IPS-20b (cell line): ENCODE data around the gene SDK1.

Experiments used
- H3K27ac ChIP-seq: one replicate; pipeline ENCODE4 v1.5.1; 2013; ENCODE audit warnings: low read length
- H3K27me3 ChIP-seq: 2 replicates; pipeline ENCODE4 v1.6.1; 2013; ENCODE audit warnings: mild to moderate bottlenecking, low read length, inconsistent platforms; ENCODE audit not compliant: insufficient read depth
- H3K36me3 ChIP-seq: 2 replicates; pipeline ENCODE4 v1.6.1; 2013; ENCODE audit warnings: low read depth, mild to moderate bottlenecking, inconsistent platforms, low read length, moderate library complexity; ENCODE audit not compliant: insufficient read depth
- H3K4me1 ChIP-seq: 2 replicates; pipeline ENCODE4 v1.6.1; 2013; ENCODE audit warnings: mild to moderate bottlenecking, control low read depth, inconsistent platforms, low read length, moderate library complexity; ENCODE audit not compliant: insufficient read depth
- H3K4me3 ChIP-seq: 2 replicates; pipeline ENCODE4 v1.5.1; 2013; ENCODE audit warnings: mild to moderate bottlenecking, low read length, inconsistent platforms
- H3K9ac ChIP-seq: 2 replicates; pipeline ENCODE4 v1.6.1; 2013; ENCODE audit warnings: low read depth, mild to moderate bottlenecking, inconsistent platforms, low read length, moderate library complexity
- H3K9me3 ChIP-seq: 2 replicates; pipeline ENCODE4 v1.6.1; 2013; ENCODE audit warnings: mild to moderate bottlenecking, low read depth, low read length, inconsistent platforms; ENCODE audit not compliant: insufficient read depth

The SDK1 gene

DNA sequence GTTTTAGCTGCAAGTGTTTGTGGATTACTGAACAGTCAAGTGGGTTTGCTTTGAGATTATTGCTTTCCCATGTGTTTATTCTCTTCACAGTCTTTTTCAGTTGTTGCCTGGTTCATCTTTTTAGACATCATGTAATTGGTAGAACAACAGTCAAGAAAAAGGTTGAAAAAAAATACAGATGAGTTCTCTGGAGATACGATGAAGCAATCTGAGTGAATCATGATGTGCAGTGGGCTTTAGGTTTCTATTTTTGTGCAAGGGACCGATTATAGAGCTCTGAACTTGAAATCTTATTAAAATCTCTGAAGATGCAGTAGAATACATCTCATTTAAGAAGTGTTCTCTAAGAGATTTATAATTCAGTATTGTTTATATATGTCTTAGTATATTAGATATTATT lies 145.7 kb downstream of the SDK1 start:
- no peak overlapping the region for H3K9ac ChIP-seq
- no peak overlapping the region for H3K4me3 ChIP-seq
- H3K9me3 ChIP-seq, result 0 out of 2 replicates have a peak, but pooled peaks cover 5% of the 10 kb centered on the region
- no peaks in the 10 kb centered on the region for H3K27me3 ChIP-seq
- no peak overlapping the region for H3K27ac ChIP-seq
- H3K36me3 ChIP-seq, result no peaks in the 10 kb centered on the region
- peaks cover 6% of the 10 kb centered on the region for H3K4me1 ChIP-seq

DNA sequence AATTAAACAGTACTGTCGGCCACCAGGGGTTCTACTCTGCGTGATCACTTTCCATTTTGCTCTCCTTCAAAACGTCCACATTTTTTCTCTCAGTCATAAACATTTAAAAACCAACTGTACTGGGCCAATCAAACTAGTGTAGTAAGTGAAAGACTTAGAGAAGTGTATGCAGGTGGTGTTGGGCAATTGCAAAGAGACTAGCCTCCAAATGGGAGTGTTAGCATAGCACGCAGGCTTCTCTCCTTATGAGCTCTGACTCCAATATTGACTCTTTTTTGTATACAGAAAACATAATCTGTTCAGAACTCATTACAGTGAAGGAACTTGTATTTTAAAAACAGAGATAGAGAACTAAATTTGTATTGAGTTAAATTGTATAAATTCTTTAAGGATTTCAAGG lies 150.6 kb downstream of the SDK1 start:
- no peak overlapping the region for H3K4me3 ChIP-seq
- no peaks in the 10 kb centered on the region for H3K9me3 ChIP-seq
- peaks cover 9% of the 10 kb centered on the region for H3K4me1 ChIP-seq
- no peaks in the 10 kb centered on the region for H3K27me3 ChIP-seq
- H3K9ac ChIP-seq, result no peak overlapping the region
- no peak overlapping the region for H3K27ac ChIP-seq
- H3K36me3 ChIP-seq, result no peaks in the 10 kb centered on the region

DNA sequence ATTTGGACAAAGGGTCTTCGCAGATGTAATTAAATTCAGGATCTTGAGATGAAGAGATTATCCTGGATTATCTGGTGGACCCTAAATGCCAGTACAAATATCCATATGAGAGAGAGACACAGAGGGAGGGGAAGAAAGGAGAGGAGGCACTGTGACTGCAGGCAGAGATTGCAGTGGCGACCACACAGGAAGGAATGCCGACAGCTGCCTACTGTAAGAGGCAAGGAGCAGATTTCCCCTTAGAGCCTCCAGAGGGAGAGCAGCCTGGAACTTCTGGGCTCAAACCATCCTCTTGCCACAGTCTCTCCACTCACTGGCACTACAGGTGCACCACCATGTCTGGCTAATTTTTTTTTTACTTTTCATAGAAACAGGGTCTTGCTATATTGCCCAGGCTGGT lies 152.3 kb downstream of the SDK1 start:
- no peaks in the 10 kb centered on the region for H3K36me3 ChIP-seq
- H3K9me3 ChIP-seq, result no peaks in the 10 kb centered on the region
- H3K27me3 ChIP-seq, result no peaks in the 10 kb centered on the region

DNA sequence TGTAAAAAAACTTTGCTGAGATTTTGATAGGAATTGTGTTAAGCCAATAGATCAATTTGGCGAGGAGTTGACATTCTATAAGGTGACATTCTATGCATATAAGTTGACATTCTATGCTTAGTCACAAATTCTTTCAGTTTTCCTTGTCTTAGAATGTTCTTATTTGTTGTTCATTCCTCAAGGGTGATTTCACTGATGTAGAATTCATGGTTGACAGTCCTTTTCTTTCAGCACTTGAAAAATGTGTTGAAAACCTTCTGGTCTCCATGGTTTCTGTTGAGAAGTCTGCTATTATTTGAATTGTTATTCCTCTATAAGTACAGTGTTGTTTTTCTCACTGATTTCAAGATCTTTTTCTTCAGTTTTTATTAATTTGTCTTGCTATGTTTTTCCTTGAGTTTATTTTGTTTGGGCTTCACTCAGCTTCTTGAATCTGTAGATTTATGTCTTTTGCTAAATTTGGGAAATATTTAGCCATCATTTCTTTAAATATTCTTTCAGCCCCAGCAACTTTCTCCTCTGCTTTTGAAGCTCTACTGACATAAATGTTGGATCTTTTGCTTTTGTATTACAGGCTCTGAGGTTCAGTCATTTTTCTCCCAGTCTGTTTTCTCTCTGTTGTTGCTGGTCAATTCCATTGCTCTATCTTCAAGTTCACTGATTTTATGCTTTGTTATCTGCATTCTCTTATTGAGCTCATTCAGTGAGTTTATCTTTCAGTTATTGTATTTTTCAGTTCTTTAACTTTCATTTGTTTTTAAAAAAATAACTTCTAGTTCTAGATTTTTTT lies 154.9 kb downstream of the SDK1 start:
- H3K9me3 ChIP-seq, result no peaks in the 10 kb centered on the region
- no peaks in the 10 kb centered on the region for H3K27me3 ChIP-seq
- H3K4me3 ChIP-seq, result no peak overlapping the region
- H3K4me1 ChIP-seq, result peaks cover 6% of the 10 kb centered on the region; the same call in 1 of the 2 replicates
- H3K27ac ChIP-seq, result no peak overlapping the region
- H3K36me3 ChIP-seq, result no peaks in the 10 kb centered on the region
- no peak overlapping the region for H3K9ac ChIP-seq

More for the DNA sequence above, 152.3 kb downstream of the SDK1 start:
- Histone ChIP-seq H3K4me3 (no peak overlapping the region), H3K4me1 (peaks cover 13% of the 10 kb centered on the region), H3K27ac (no peak overlapping the region), H3K9ac (no peak overlapping the region)

DNA sequence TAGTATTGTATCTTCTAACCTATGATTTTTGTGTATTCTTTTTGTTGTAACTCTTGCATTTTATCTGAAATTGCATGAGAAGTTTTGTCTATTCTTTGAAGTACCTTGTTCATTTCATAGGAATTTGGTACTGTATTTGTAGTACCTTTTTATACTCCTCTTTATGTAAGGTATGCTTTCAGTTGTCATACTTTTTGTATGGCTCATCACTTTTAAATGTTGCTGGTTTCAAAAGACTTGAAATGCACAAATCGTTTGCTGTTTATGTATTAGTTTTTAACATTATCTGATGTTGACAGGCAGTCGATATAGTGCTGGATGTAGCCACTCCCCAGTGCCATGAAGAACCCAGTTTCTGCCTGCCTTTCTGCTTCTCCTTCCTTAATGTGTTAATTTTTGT lies 158.1 kb downstream of the SDK1 start:
- H3K9me3 ChIP-seq, result no peaks in the 10 kb centered on the region
- H3K9ac ChIP-seq, result no peak overlapping the region
- no peak overlapping the region for H3K4me3 ChIP-seq
- no peaks in the 10 kb centered on the region for H3K36me3 ChIP-seq
- no peaks in the 10 kb centered on the region for H3K27me3 ChIP-seq
- no peak overlapping the region for H3K27ac ChIP-seq
- H3K4me1 ChIP-seq, result peaks cover 6% of the 10 kb centered on the region; the same call in 1 of the 2 replicates

DNA sequence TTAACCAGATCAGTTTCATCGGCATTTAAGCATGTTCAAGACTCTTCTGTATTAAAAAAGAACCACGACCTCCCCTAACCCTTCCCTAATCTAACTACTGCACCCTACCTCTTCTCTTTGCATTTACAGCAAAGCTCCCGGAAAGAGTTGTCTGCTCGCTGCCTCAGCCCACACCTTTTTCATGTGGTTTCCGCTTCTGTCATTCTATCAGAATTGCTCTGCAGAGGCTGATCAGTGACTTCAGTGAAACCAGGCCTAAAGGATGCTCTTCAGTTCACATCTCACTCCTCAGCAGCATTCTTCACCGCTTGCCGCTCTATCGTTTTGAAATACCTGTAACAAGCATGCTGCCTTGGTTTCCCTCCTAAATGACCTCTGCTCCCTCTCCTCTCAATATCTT lies 160.9 kb downstream of the SDK1 start:
- no peaks in the 10 kb centered on the region for H3K9me3 ChIP-seq
- H3K4me1 ChIP-seq, result peaks cover 2% of the 10 kb centered on the region; the same call in 1 of the 2 replicates
- H3K36me3 ChIP-seq, result no peaks in the 10 kb centered on the region
- H3K9ac ChIP-seq, result no peak overlapping the region
- no peak overlapping the region for H3K4me3 ChIP-seq
- H3K27ac ChIP-seq, result no peak overlapping the region
- no peaks in the 10 kb centered on the region for H3K27me3 ChIP-seq

DNA sequence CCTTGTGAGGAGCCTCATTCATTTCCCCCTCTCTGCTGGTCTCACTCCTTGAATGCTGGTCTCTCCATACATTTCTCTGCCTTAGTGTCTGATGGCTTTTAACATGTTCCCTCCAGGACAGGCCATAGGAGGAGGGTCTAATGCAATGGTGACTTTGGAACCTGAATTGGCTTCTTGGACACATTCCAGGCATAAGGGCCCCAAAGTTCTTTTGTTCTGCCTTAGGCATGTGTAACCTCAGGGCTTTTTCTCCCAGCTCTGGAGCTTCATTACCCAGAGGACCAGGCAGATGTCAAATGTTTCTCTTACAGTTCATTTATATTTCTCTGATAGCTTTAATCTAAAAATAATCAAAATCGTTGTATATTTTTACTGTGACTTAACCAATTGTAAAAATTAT lies 162.6 kb downstream of the SDK1 start:
- H3K27me3 ChIP-seq, result no peaks in the 10 kb centered on the region
- H3K27ac ChIP-seq, result no peak overlapping the region
- H3K9me3 ChIP-seq, result no peaks in the 10 kb centered on the region

DNA sequence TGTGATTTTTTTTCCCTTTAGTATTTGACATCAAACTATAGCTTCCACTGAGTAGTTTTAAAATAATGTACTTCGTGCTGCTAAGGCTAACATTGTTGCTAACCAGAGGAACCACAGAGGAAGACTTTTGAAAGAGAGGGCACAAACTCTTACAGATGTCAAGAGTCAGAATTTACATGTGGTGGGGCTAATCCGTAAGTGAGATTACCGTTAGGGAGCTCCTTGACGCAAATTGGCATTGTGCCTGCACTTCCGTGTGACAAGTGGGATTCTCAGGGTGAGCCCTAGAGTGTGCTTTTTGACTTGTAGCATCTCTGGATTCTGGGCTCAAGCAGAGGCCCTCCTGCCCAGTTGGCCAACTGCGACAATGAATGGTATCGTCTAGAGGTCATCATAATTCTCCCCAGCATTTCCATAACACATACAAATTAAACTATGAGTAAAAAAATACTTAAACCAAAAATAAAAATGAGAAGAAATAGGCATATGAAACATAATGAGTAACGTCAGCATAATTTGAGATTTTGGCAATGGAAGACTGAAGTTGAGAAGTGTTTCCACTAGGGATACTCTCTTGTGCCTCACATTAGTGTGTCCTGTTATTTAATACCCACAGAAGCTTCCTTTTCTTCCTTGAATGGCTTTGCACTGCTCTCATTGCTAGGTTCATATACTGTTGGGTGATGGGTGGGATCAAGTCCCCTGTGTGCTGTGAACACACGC lies 164.0 kb downstream of the SDK1 start:
- Histone ChIP-seq H3K36me3 (no peaks in the 10 kb centered on the region), H3K4me1 (no peaks in the 10 kb centered on the region), H3K27ac (no peak overlapping the region), H3K4me3 (no peak overlapping the region), H3K9ac (no peak overlapping the region), H3K27me3 (no peaks in the 10 kb centered on the region), H3K9me3 (no peaks in the 10 kb centered on the region)

More for the DNA sequence above, 162.6 kb downstream of the SDK1 start:
- H3K36me3 ChIP-seq, result no peaks in the 10 kb centered on the region
- no peak overlapping the region for H3K9ac ChIP-seq
- no peaks in the 10 kb centered on the region for H3K4me1 ChIP-seq
- H3K4me3 ChIP-seq, result no peak overlapping the region

DNA sequence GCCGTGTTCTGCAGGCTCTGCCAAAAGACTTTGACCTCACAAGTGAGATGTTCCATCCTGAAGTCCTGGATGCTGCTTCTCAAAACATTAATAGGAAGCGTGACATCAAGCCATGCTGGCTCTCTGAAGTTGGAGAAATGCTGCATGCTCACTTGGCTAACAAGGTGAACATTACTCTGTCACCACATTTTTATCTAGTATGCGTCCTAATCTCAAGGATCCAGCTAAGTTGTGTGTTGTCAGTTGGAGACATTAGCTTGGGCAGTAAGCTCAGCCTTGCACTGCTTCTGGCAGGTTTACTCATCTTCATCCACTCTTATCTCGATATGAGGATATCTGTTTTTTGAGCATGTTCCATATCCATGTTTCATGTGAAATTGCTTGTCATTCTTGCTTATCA lies 165.2 kb downstream of the SDK1 start:
- H3K9me3 ChIP-seq, result no peaks in the 10 kb centered on the region
- no peaks in the 10 kb centered on the region for H3K27me3 ChIP-seq
- no peak overlapping the region for H3K9ac ChIP-seq
- H3K36me3 ChIP-seq, result no peaks in the 10 kb centered on the region
- no peak overlapping the region for H3K27ac ChIP-seq
- no peak overlapping the region for H3K4me3 ChIP-seq
- H3K4me1 ChIP-seq, result no peaks in the 10 kb centered on the region

DNA sequence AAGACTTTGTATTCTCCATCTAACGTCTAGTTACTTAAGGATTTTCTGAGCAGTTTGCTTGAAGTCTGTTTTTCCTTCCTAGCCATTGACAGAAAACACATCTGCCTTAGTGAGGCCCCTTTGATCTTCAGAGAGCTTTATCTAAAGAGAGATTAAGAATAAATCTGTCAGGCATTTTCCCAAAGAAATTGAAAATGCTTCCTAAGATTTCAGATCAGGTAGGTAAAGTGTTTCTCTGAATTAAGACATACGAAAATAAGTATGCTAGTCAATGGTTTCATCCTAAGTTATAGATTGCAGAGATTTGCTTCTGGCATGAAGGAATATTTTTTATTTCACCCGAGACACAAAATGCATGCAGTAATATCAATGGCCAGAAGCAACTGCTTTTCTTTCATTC lies 168.6 kb downstream of the SDK1 start:
- Histone ChIP-seq H3K4me1 (peaks cover 13% of the 10 kb centered on the region), H3K27ac (no peak overlapping the region), H3K27me3 (no peaks in the 10 kb centered on the region), H3K4me3 (no peak overlapping the region), H3K9me3 (no peaks in the 10 kb centered on the region), H3K36me3 (no peaks in the 10 kb centered on the region), H3K9ac (no peak overlapping the region)

DNA sequence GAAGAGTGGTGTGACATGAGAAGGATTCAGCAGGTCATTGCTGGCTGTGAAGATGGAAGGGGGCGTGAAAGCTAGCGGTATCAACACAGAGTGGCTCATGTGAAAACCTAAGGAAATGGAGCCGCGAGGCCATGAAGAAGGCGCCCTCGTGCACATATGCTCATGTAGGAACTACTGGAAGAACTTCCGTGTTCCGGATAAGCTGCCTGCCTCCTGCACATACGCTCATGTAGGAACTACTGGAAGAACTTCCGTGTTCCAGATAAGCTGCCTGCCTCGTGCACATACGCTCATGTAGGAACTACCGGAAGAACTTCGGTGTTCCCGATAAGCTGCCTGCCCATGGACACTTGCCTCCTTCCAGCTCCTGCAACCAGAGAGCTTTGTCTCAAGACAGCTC lies 179.1 kb downstream of the SDK1 start:
- no peaks in the 10 kb centered on the region for H3K9me3 ChIP-seq
- no peaks in the 10 kb centered on the region for H3K27me3 ChIP-seq
- H3K9ac ChIP-seq, result no peak overlapping the region
- H3K4me3 ChIP-seq, result no peak overlapping the region
- H3K27ac ChIP-seq, result no peak overlapping the region
- no peaks in the 10 kb centered on the region for H3K36me3 ChIP-seq
- peaks cover 3% of the 10 kb centered on the region for H3K4me1 ChIP-seq

DNA sequence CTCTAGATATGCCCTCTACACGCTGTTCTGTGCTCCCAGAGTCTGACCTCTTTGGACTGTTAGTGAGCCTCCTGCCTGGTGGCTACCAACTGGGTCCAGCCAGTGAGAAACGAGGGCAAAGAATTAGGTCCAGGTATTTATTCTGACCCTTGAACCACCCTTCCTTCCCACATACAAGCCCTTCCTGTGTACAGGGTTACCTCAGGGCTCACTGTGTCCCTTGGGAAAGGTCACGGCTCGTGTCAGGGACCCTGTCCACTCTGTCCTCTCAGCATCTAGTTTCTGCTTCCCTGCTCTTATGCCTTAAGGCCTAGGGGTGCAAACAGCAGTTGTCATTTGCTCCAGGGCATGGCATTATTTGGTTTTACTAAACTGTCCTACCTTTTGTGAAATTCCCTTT lies 180.4 kb downstream of the SDK1 start:
- Histone ChIP-seq H3K9me3 (no peaks in the 10 kb centered on the region), H3K4me3 (no peak overlapping the region), H3K36me3 (no peaks in the 10 kb centered on the region), H3K9ac (no peak overlapping the region), H3K27ac (no peak overlapping the region), H3K27me3 (no peaks in the 10 kb centered on the region), H3K4me1 (peaks cover 3% of the 10 kb centered on the region)
